ENCODE data around the gene C12orf76. TPM values are rescaled to one million over a fixed set of nuclear protein-coding genes. Genes with fewer than 3 reads are reported as not detected.

Gene C12orf76
- total RNA-seq, 1 experiment from 2014 or later, result 10.1 TPM

- ChIA-PET CTCF (no interaction called here), POLR2A (interaction anchor here (1.1 kb wide), 1 partner anchor 8 kb away, joined by 3 read pairs; no protein-coding TSS in a partner anchor), RAD21 (ENCODE audit: low non-redundant PET in 1 of 2, low total read pairs in 2 of 2, uncharacterized antibody in 2 of 2, unreplicated experiment in 2 of 2) (no interaction called here)
- H4K20me1 ChIP-seq (ENCODE audit: insufficient read depth), result no peaks in the 10 kb centered on the region
- H3K27me3 ChIP-seq (ENCODE audit: insufficient read depth, low read length), result no peaks in the 10 kb centered on the region
- DNase-seq (ENCODE audit: low read depth, low spot score), result no peak
- H2AFZ ChIP-seq (ENCODE audit: low read depth, low read length, poor library complexity, severe bottlenecking), result no peak overlapping the region
- BruUV-seq (replicated peaks), result no TSS peak
- no peaks in the 10 kb centered on the region for H3K9me3 ChIP-seq (ENCODE audit: control insufficient read depth in 1 of 2, insufficient read depth in 1 of 2, low read depth in 1 of 2, low read length in 2 of 2)
- intact Hi-C loops (cut with micrococcal nuclease), result no loop called here
- no peak overlapping the region for H3K27ac ChIP-seq (ENCODE audit: low read depth, low read length)
- no peak for ATAC-seq
- H3K9ac ChIP-seq (ENCODE audit: low read length), result no peak overlapping the region
- no peaks in the 10 kb centered on the region for H3K36me3 ChIP-seq (ENCODE audit: control insufficient read depth in 1 of 2, insufficient read depth in 2 of 2, low read length in 2 of 2)
- peaks cover 14 to 34% of the 10 kb centered on the region in 2 experiments for H3K4me1 ChIP-seq (ENCODE audit: control insufficient read depth in 1 of 2, insufficient read depth in 2 of 2, low read length in 2 of 2)
- H3K4me2 ChIP-seq (ENCODE audit: low read length), result no peak overlapping the region
- H3K9me2 ChIP-seq (ENCODE audit: insufficient read depth), result no peaks in the 10 kb centered on the region
- no peak overlapping the region for H3K4me3 ChIP-seq (replicated peaks in 1 of 2; ENCODE audit: low read depth in 1 of 2, low read length in 2 of 2)
- TF ChIP-seq ZFX (IDR thresholded peaks at IDR 0.05) (no peak), SRF (IDR thresholded peaks at IDR 0.05; ENCODE audit: low read depth) (no peak), SIN3A (IDR thresholded peaks at IDR 0.05; ENCODE audit: low read depth) (no peak), CEBPB (IDR thresholded peaks at IDR 0.05; ENCODE audit: low read depth) (no peak), EZH2 (IDR thresholded peaks at IDR 0.05) (no peak), YY1 (IDR thresholded peaks at IDR 0.05; ENCODE audit: extremely low read depth, insufficient replicate concordance, low read depth, low read length) (no peak), FOSL1 (IDR thresholded peaks at IDR 0.05; ENCODE audit: low read depth) (no peak), EZH2phosphoT487 (IDR thresholded peaks at IDR 0.05; ENCODE audit: borderline replicate concordance) (no peak), SP1 (IDR thresholded peaks at IDR 0.05; ENCODE audit: low read depth) (no peak), CBX3 (IDR thresholded peaks at IDR 0.05; ENCODE audit: low read depth) (no peak), JUND (IDR thresholded peaks at IDR 0.05) (no peak), ZBTB33 (IDR thresholded peaks at IDR 0.05; ENCODE audit: extremely low read depth, insufficient replicate concordance, low read length) (no peak)
- H3K79me2 ChIP-seq (ENCODE audit: insufficient read depth, low read length), result peaks cover 19% of the 10 kb centered on the region
Measured at GRCh38 chr12:110006115-110006514, 42.2 kb downstream of the C12orf76 start.
